Esophagus squamous epithelium (tissue), 4 donors: ENCODE results near the gene CLCN3.

Experiments
- CTCF ChIP-seq, 6 experiments: fragments of 450-650 bp in 4 of 6; fragments of 200-600 bp in 2 of 6; sonication (generic) in 2 of 6; IDR thresholded peaks; one replicate each; pipeline ENCODE4 v1.5.1; 2016 to 2019; ENCODE audit warnings: antibody characterized with exemption in 6 of 6, mild to moderate bottlenecking in 4 of 6, moderate library complexity in 4 of 6
- POLR2A ChIP-seq, 4 donors: fragments of 450-650 bp; IDR thresholded peaks; one replicate each; pipeline ENCODE4 v1.6.1; 2017; ENCODE audit warnings: antibody characterized with exemption in 4 of 4, mild to moderate bottlenecking in 4 of 4, moderate library complexity in 3 of 4

- TF ChIP-seq CTCF (IDR thresholded peaks at IDR 0.05) (no peak), POLR2A (IDR thresholded peaks at IDR 0.05) (no peak)
These were observed 38.8 kb downstream of the CLCN3 start for GRCh38 chr4:169658975-169659715.
